Lung (tissue), 12 donors: ENCODE measurements around the gene FOXP1. TPM values are rescaled to one million over a fixed set of nuclear protein-coding genes. Genes with fewer than 3 reads are reported as not detected.

Source experiments
- ATAC-seq: fragments of 200-7000 bp; cut with Tn5 transposase; one replicate; pipeline ENCODE4 v1.9.1; 2020; ENCODE audit warnings: moderate number of reproducible peaks; ENCODE audit not compliant: insufficient read depth, low FRiP score
- DNase-seq, 3 donors: peaks; one replicate each; pipeline ENCODE4 v3.0.0-alpha.2; 2013 to 2017
- H3K27ac ChIP-seq, 2 donors: one replicate each; pipeline ENCODE4 v1.5.1; 2013; ENCODE audit warnings: mild to moderate bottlenecking in 2 of 2, moderate library complexity in 2 of 2, control low read depth in 1 of 2, inconsistent platforms in 1 of 2, low read depth in 1 of 2, low read length in 1 of 2
- H3K27me3 ChIP-seq, 3 donors: one replicate each; pipeline ENCODE4 v1.5.1; 2013; ENCODE audit warnings: low read length in 2 of 3; ENCODE audit not compliant: control insufficient read depth in 3 of 3, insufficient read depth in 3 of 3
- H3K36me3 ChIP-seq, 4 donors: one replicate each; pipeline ENCODE4 v1.5.1; 2013; ENCODE audit warnings: low read length in 4 of 4, mild to moderate bottlenecking in 1 of 4, moderate library complexity in 1 of 4; ENCODE audit not compliant: control insufficient read depth in 4 of 4, insufficient read depth in 4 of 4
- H3K4me1 ChIP-seq, 5 donors: one replicate each; pipeline ENCODE4 v1.5.1; 2013; ENCODE audit warnings: low read length in 5 of 5, mild to moderate bottlenecking in 2 of 5, moderate library complexity in 1 of 5; ENCODE audit not compliant: control insufficient read depth in 5 of 5, insufficient read depth in 5 of 5
- H3K4me3 ChIP-seq: one replicate; pipeline ENCODE4 v1.5.1; 2013; ENCODE audit warnings: mild to moderate bottlenecking, control low read depth, moderate library complexity
- H3K9ac ChIP-seq, 2 donors: one replicate each; pipeline ENCODE4 v1.5.1; 2013; ENCODE audit warnings: low read length in 2 of 2, control low read depth in 1 of 2; ENCODE audit not compliant: insufficient read depth in 1 of 2
- H3K9me3 ChIP-seq, 4 donors: one replicate each; pipeline ENCODE4 v1.5.1; 2013; ENCODE audit warnings: low read length in 3 of 4, mild to moderate bottlenecking in 1 of 4, moderate library complexity in 1 of 4; ENCODE audit not compliant: control insufficient read depth in 4 of 4, insufficient read depth in 3 of 4
- CTCF ChIP-seq: IDR thresholded peaks from 2 replicates; pipeline ENCODE4 v1.5.1; 2012; ENCODE audit warnings: mild to moderate bottlenecking; ENCODE audit errors: control extremely low read depth, extremely low read depth
- WGBS, 2 donors: extraction: QIAGEN DNeasy Blood & Tissue Kit; methylation state at CpG; one replicate each; pipeline ENCODE4 v1.1.7; 2013; 5-methylcytosine and 5-hydroxymethylcytosine counted together
- polyA plus RNA-seq, 2 donors: library from polyadenylated mRNA; stranded (reverse); fragments of 200-250 nt; gene quantifications; one replicate each; pipeline ENCODE4 v1.2.1, GENCODE V29; 2013
- total RNA-seq, 2 donors: library from RNA; depleted of rRNA in 1 of 2; stranded (reverse); fragments of >200 nt in 1 of 2; gene quantifications; one replicate each; pipeline ENCODE4 v1.2.1, GENCODE V29; 2014 to 2021
- donor health status: control.
- donor health status: control.
- donor health status: Bipolar disorder and iron deficiency.
- donor health status: healthy.
- donor health status: DM: yes; HTN: yes; CAD: no.

Gene FOXP1
- total and polyA plus RNA-seq, 4 donors = 13.8 to 287 (median 73.9) TPM

DNA sequence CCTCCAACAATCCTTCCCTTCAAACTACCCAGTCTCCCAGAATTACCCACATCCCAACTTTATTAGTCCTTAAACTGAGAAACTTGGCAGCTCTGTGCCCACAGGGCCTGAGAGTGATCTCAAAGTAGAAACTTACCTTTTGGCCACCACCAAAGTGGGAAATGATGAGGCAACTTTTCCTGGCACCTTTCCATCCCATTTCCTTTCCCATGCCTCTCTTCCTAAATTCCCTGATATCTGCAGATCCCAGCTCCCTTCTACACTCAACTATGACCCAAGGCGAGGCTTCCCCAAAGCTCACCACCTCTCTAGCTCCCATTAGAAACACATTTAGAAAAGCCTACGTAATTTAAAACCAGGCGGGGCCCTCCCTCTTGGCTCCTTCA lies 271.9 kb downstream of the FOXP1 start:
- Histone ChIP-seq H3K4me3 (no peak overlapping the region), H3K9me3 (no peaks in the 10 kb centered on the region), H3K9ac (no peak overlapping the region), H3K27ac (no peak overlapping the region), H3K4me1 (peaks cover 4 to 37% (median 21%) of the 10 kb centered on the region in 5 donors), H3K36me3 (no peaks in the 10 kb centered on the region), H3K27me3 (no peaks in the 10 kb centered on the region)
- DNase-seq (peak in 1 of 3 donors; percentile 18), ATAC-seq (no peak)
- no peak for TF ChIP-seq CTCF
- 80 to 89% methylated on average over 3 of the region's 3 CpGs for WGBS, 2 donors

DNA sequence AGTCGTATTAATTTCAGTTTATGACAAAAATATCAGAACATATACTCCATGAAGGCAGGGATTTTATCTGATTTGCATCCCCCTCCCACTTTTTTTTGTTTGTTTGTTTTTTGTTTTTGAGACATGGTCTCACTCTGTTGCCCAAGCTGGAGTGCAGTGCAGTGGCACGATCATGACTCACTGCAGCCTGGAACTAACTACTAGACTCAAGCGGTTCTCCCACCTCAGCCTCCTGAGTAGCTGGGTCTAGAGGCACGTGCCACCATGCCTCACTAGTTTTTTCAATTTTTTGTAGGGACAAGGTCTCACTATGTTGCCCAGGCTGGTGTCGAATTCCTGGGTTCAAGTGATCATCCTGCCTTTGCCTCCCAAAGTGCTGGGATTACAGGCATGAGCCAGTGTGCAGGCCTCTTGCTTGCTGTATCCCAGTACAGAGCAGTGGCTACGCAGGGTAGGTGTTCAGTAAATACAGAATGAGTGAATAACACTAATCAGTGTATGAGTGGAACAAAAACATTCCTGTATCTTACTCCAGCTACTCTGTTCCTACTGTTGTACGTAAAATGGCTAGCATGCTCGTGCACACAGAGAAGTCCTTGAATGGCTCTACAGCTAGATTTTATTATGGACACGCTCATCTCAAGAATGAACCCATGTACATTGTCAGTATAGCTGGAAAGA lies 272.4 kb downstream of the FOXP1 start:
- DNase-seq = no peak
- Histone ChIP-seq H3K36me3 (no peaks in the 10 kb centered on the region), H3K4me3 (no peak overlapping the region), H3K9me3 (no peaks in the 10 kb centered on the region), H3K27me3 (no peaks in the 10 kb centered on the region), H3K27ac (peak overlapping the region in 1 of 2 donors; percentile 32), H3K9ac (no peak overlapping the region), H3K4me1 (peaks cover 3 to 42% (median 21%) of the 10 kb centered on the region in 5 donors)
- WGBS, 2 donors = 77 to 93% methylated on average over 9 of the region's 9 CpGs
- no peak for TF ChIP-seq CTCF
- ATAC-seq = no peak

GRCh38 chr3:71310359-71310979 lies 273.1 kb downstream of the FOXP1 start:
- Histone ChIP-seq H3K27me3 (no peaks in the 10 kb centered on the region), H3K4me1 (peaks cover 2 to 49% (median 21%) of the 10 kb centered on the region in 5 donors), H3K9me3 (no peaks in the 10 kb centered on the region), H3K4me3 (no peak overlapping the region), H3K27ac (peak overlapping the region; percentile 15 to 35), H3K36me3 (no peaks in the 10 kb centered on the region), H3K9ac (no peak overlapping the region)
- DNase-seq (peak; percentile 35 to 57 (median 50)), ATAC-seq (peak; percentile 10)
- WGBS, 2 donors = 51 to 68% methylated on average over 9 of the region's 9 CpGs
- no peak for TF ChIP-seq CTCF
